HG03521 (cell line): Measurements from ENCODE around the gene KMT2D.
A peak's percentile ranks its signal among the peaks of the same experiment; 100 is the strongest.

Source experiments
- ATAC-seq: cut with Tn5 transposase; IDR thresholded peaks from one replicate; pipeline ENCODE4 v1.9.1; 2021; ENCODE audit warnings: mild to moderate bottlenecking, moderate library complexity; ENCODE audit not compliant: unreplicated experiment

Gene KMT2D, protein sequence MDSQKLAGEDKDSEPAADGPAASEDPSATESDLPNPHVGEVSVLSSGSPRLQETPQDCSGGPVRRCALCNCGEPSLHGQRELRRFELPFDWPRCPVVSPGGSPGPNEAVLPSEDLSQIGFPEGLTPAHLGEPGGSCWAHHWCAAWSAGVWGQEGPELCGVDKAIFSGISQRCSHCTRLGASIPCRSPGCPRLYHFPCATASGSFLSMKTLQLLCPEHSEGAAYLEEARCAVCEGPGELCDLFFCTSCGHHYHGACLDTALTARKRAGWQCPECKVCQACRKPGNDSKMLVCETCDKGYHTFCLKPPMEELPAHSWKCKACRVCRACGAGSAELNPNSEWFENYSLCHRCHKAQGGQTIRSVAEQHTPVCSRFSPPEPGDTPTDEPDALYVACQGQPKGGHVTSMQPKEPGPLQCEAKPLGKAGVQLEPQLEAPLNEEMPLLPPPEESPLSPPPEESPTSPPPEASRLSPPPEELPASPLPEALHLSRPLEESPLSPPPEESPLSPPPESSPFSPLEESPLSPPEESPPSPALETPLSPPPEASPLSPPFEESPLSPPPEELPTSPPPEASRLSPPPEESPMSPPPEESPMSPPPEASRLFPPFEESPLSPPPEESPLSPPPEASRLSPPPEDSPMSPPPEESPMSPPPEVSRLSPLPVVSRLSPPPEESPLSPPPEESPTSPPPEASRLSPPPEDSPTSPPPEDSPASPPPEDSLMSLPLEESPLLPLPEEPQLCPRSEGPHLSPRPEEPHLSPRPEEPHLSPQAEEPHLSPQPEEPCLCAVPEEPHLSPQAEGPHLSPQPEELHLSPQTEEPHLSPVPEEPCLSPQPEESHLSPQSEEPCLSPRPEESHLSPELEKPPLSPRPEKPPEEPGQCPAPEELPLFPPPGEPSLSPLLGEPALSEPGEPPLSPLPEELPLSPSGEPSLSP (N-terminal part only)

GRCh38 chr12:49060237-49061156 is at the start of gene KMT2D:
Gene KMT2D, minus strand, starts transcription at chr12:49060794. Its CDS starts 5,470 bp downstream, at chr12:49055324.
- ATAC-seq, result peak; percentile 62

DNA sequence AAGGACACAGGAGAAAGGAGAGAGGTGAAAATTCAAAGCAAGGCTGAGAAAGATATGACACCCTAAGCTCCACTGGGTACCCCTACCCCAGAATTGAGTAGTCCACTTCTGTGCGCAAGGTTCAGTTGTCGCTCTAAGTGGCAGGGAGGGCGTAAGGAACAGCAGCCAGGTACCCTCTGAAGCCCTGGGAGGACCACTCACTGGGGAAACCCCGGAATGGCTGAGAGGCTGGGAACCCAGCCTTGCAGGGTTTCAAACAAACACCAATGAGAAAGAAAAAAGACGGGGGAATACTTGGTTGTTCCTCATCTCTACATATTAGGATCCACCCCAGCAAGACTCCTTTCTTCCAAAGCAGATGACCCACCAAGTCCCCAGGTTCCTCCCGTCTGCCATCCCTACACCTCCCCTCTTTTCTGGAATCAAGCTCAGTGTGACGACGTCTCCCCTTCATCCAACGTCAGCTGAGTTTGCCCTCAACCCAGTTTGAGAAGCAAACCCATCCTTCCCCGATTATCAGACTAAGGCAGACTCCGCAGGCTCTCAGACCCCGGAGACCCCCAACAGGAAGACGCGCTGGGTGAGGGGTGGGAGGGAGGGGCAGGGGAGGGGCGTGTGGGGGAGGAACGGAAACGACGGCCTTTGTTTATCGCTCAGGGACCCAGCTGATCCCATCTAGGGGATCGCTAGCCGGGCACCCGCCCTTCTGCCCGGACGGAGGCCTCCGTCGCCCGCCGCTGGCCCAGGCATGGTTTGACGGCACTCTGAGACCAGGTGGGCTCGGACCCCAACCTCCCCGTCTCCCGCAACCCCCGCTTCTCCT is 49.3 kb upstream of the KMT2D start:
- ATAC-seq, result no peak

GRCh38 chr12:49108958-49109404 is 48.4 kb upstream of the KMT2D start:
- ATAC-seq, result no peak

- no peak for ATAC-seq
Measured at GRCh38 chr12:49105504-49106084, 45.0 kb upstream of the KMT2D start.

DNA sequence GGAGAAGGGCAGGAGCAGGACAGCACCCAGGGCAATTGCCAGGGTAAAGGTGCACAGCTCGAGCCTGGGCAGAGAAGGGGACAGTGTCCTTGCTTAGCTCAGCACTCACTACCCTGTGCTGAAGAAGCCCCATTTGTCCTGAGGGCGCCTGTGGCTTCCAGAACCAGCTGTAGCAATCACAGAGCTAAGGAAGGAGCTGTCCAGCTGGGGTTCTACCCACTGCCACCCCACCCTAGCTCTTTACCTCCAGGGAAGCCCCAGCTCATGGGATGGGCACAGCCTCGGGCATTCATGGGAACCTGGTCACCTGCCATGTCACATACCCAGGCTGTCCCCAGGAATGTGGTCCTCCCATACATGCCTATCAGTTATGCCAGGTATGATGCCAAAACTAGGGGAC is 44.2 kb upstream of the KMT2D start:
- no peak for ATAC-seq

- ATAC-seq, result no peak
Measured at GRCh38 chr12:49100380-49100779, 39.8 kb upstream of the KMT2D start.

DNA sequence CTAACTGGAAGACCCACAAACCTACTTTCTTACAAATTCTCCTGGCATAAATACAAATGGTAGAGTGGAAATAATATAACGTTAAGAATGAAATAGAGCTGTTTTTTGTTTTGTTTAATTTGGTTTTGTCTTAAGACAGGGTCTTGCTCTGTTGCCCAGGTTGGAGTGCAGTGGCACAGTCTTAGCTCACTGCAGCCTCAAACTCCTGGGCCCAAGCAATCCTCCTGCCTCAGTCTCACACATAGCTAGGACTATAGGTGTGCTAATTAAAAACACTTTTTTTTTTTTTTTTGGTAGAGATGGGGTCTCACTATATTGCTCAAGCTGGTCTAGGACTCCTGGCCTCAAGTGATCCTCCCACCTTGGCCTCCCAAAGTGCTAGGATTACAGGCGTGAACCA is 38.1 kb upstream of the KMT2D start:
- ATAC-seq, result no peak

DNA sequence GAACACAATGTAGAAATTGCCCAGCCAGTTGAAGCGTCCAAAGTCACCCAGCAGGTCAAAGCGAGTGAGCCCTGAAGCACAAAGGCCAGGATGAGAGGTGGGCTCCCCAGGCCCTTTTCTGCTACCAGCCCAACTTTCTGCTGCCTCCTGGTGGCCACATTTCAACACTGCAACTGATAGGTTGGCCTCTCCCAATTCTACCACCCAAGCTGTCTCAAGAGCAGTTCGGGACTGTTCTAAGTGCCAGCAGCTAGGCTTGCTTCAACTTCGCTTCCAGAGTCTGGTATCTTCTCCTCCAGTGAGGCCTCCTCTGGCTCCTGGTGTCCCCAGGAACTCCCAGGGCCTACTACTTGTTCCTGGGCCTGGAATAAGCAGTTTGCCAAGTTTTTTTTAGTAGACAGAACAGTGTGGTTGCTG is 37.4 kb upstream of the KMT2D start:
- no peak for ATAC-seq

- ATAC-seq, result no peak
Measured at GRCh38 chr12:49097381-49097780, 36.8 kb upstream of the KMT2D start.

DNA sequence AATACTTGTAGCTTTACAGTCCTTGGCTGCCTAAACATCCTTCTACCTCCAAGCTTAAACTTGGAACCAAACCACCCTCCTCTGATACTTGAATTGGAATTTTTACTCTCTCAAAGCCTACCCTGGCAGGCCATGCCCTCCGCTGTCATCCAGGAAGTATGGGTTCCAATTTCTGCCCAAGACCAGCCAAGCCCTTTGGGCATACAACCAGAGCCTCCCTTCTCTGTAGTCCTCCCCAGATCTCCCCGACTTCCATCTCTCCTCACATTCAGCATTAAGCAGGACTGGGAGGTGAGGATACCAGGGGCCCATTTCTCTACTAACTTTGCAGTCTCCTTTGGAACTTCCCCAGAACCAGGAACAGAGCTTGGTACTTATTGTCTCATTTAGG is 34.4 kb upstream of the KMT2D start:
- no peak for ATAC-seq

DNA sequence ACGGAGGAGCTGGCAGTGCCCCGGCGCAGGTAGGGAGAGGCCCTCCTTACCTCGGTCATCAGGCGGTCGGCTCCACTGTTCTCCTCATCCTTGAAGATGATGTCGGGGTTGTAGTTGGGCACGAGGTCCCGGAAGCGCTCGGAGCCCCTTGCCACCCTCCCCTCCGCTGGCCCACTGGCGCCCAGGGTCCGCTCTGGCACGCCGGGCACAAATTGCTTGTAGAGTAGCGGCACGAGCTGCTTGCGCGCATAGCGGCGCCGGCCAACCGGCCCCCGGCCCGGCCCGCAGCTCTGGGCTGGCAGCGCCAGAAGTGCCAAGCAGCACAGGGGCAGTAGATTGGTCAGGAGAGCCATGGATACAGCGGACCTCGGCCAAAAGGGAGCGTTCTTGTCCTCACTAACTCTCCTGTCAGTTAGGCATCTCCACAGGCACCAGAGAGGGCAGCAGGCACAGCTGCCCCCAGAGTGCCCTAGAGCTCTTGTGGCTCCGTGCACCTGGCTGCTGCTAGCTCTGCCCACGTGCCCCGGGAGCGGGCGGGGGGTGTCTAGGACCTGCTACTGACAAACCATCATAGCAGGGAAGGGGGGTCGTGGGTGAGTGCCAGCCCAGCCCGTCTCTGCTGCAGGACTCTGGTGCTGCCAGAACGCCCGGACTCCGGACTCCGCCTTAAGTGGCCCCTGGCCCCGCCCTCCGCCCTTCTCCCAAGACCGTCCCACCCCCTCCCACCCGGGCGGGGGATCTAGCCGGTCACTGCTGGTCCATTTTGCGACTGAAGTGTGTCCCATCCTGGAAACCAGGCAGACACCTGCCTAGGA is 33.8 kb upstream of the KMT2D start, which contains the start of gene DHH:
Gene DHH, minus strand, starts transcription at position 642 of the 815 bp plus-strand sequence. Its CDS starts 289 bp downstream, at position 353.
- no peak for ATAC-seq

- ATAC-seq, result no peak
Measured at GRCh38 chr12:49093792-49094159, 33.2 kb upstream of the KMT2D start.

- no peak for ATAC-seq
Measured at GRCh38 chr12:49092816-49093406, 32.3 kb upstream of the KMT2D start.

- no peak for ATAC-seq
Measured at GRCh38 chr12:49092086-49092815, 31.7 kb upstream of the KMT2D start.

GRCh38 chr12:49091836-49092085 is 31.2 kb upstream of the KMT2D start:
- ATAC-seq, result no peak

GRCh38 chr12:49091056-49091835 is 30.7 kb upstream of the KMT2D start:
- ATAC-seq, result no peak
